ENCODE results near the gene DIO1. TPM values are rescaled to one million over a fixed set of nuclear protein-coding genes. Genes with fewer than 3 reads are reported as not detected.

DIO1 gene
- total and polyA plus RNA-seq, 2 donors from 2014 or later: 2.9 to 40.6 TPM

DNA sequence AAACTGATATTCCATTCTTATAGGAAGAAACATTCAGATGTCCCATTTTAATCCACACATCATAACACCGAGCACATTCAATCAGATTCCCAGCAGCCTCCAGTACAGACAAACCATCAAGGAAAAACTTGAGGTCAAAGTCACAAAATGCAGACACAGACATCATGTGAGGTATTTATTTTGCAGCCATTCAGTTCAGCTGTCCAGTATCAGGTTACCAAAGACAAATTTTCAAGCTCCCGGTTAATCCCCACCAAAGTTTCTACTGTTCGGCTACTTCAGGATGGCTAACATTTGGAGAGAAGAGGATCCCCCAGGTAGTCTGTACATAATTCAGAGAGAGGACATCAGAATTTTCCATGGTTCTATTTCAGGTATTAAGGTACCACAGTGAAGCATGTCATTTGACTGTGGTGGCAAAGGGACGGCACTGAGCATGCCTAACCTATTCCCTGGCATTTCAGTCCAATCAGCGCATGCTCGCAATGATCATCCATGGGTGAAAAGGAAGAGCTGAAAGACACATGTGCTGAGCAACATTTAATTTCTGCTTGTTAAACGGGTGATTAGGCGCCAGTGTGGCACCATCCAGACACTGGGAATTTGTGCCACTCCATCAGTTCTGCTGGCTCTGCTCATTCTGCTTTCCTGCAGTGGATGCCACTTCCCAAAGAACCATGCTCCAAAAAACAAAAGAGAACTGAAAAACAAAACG, 42.3 kb upstream of the DIO1 start:
- Histone ChIP-seq H3K4me1 (ENCODE audit: control insufficient read depth in 2 of 3, insufficient read depth in 2 of 3, low read depth in 1 of 3, low read length in 3 of 3) (no peaks in the 10 kb centered on the region), H3K4me3 (ENCODE audit: low read length in 3 of 3) (no peak overlapping the region), H3K27ac (ENCODE audit: low read depth in 2 of 2, low read length in 2 of 2) (no peak overlapping the region), H3K36me3 (ENCODE audit: control insufficient read depth in 2 of 3, insufficient read depth in 3 of 3, low read length in 3 of 3) (peaks cover 2 to 27% (median 26%) of the 10 kb centered on the region in 3 donors), H3K9ac (ENCODE audit: low read length in 3 of 3) (no peak overlapping the region), H3K9me3 (ENCODE audit: control insufficient read depth in 2 of 3, insufficient read depth in 1 of 3, low read length in 3 of 3) (no peaks in the 10 kb centered on the region), H3K27me3 (ENCODE audit: control insufficient read depth, insufficient read depth, low read length) (no peaks in the 10 kb centered on the region)
- TF ChIP-seq CTCF (IDR thresholded peaks at IDR 0.05; ENCODE audit: borderline replicate concordance, extremely low read depth, insufficient read depth): no peak
- no peak for FAIRE-seq
- intact Hi-C loops (cut with DNase I): no loop called here
- DNase-seq: peak in 2 of 5 donors; percentile 46 to 68

DNA sequence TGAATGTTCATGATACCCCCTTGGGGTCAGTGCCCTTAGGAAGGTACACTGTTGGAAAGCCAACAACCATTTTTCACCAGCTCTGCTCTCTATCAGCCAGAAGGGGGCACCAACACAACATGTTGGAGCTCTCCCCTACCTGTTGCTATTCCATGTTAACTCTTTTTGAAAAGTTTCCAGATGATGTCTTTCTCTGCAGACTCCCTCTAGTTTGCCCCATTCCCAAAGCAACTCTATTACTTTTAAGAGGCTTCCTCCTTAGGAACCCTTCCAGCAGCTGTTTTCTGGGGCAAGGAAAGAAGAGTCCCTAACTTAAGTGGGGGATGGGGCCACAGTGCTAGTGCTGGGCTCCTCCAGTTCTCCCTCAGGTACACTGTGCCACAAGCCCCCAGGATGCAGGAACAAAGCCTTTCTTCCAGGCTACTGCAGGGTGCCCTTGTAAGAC, 33.0 kb upstream of the DIO1 start:
- no peaks in the 10 kb centered on the region for H3K4me1 ChIP-seq (ENCODE audit: control insufficient read depth in 2 of 3, insufficient read depth in 2 of 3, low read depth in 1 of 3, low read length in 3 of 3)
- no peak overlapping the region for H3K9ac ChIP-seq (ENCODE audit: low read length in 3 of 3)
- H3K4me3 ChIP-seq (ENCODE audit: low read length in 3 of 3): no peak overlapping the region
- intact Hi-C loops (cut with DNase I): no loop called here
- no peaks in the 10 kb centered on the region for H3K27me3 ChIP-seq (ENCODE audit: control insufficient read depth, insufficient read depth, low read length)
- H3K9me3 ChIP-seq (ENCODE audit: control insufficient read depth in 2 of 3, insufficient read depth in 1 of 3, low read length in 3 of 3): no peaks in the 10 kb centered on the region
- no peak overlapping the region for H3K27ac ChIP-seq (ENCODE audit: low read depth in 2 of 2, low read length in 2 of 2)
- peak; percentile 62 for TF ChIP-seq CTCF (IDR thresholded peaks at IDR 0.05; ENCODE audit: borderline replicate concordance, extremely low read depth, insufficient read depth)
- H3K36me3 ChIP-seq (ENCODE audit: control insufficient read depth in 2 of 3, insufficient read depth in 3 of 3, low read length in 3 of 3): peaks cover 0 to 22% (median 21%) of the 10 kb centered on the region in 3 donors
- no peak for FAIRE-seq
- DNase-seq: peak in 3 of 5 donors; percentile 48 to 81 (median 72)

- H3K36me3 ChIP-seq (ENCODE audit: control insufficient read depth in 2 of 3, insufficient read depth in 3 of 3, low read length in 3 of 3): peaks cover 0 to 18% (median 10%) of the 10 kb centered on the region in 3 donors
These were observed 31.5 kb upstream of the DIO1 start for GRCh38 chr1:53862507-53862906.

More at GRCh38 chr1:53862507-53862906, 31.5 kb upstream of the DIO1 start:
- FAIRE-seq: no peak
- TF ChIP-seq CTCF (IDR thresholded peaks at IDR 0.05; ENCODE audit: borderline replicate concordance, extremely low read depth, insufficient read depth): no peak
- intact Hi-C loops (cut with DNase I): no loop called here
- Histone ChIP-seq H3K9ac (ENCODE audit: low read length in 3 of 3) (no peak overlapping the region), H3K4me1 (ENCODE audit: control insufficient read depth in 2 of 3, insufficient read depth in 2 of 3, low read depth in 1 of 3, low read length in 3 of 3) (no peaks in the 10 kb centered on the region), H3K27me3 (ENCODE audit: control insufficient read depth, insufficient read depth, low read length) (no peaks in the 10 kb centered on the region), H3K4me3 (ENCODE audit: low read length in 3 of 3) (no peak overlapping the region), H3K27ac (ENCODE audit: low read depth in 2 of 2, low read length in 2 of 2) (no peak overlapping the region), H3K9me3 (ENCODE audit: control insufficient read depth in 2 of 3, insufficient read depth in 1 of 3, low read length in 3 of 3) (no peaks in the 10 kb centered on the region)
- DNase-seq: no peak

All from kidney (tissue), 14 donors.